CD14-positive monocyte (primary cell): ENCODE data around the gene SPAG17. TPM values are rescaled to one million over a fixed set of nuclear protein-coding genes. Genes with fewer than 3 reads are reported as not detected.

Source experiments
- DNase-seq, 3 donors: peaks; one replicate each; pipeline ENCODE4 v3.0.0-alpha.2; 2011 to 2022
- H2AFZ ChIP-seq: 2 replicates; pipeline ENCODE4 v1.6.0; 2012; ENCODE audit warnings: mild to moderate bottlenecking, low read depth, low read length, inconsistent platforms; ENCODE audit not compliant: insufficient read depth, poor library complexity, severe bottlenecking
- H3K27ac ChIP-seq, 2 donors: 1 replicate in 1 of 2; 2 replicates in 1 of 2; pipeline ENCODE4 v1.5.1; 2012 to 2013; ENCODE audit warnings: low read length in 2 of 2, control low read depth in 1 of 2, inconsistent platforms in 1 of 2, low read depth in 1 of 2, mild to moderate bottlenecking in 1 of 2
- H3K27me3 ChIP-seq, 2 donors: one replicate each; pipeline versions ENCODE4 v1.6.0 to v1.6.1; 2011 to 2013; ENCODE audit warnings: low read length in 2 of 2; ENCODE audit not compliant: control insufficient read depth in 2 of 2, insufficient read depth in 2 of 2
- H3K36me3 ChIP-seq, 2 donors: replicated peaks in 1 of 2; 1 replicate in 1 of 2; 2 replicates in 1 of 2; pipeline versions ENCODE4 v1.5.1 to v1.6.1; 2012 to 2013; ENCODE audit warnings: low read length in 2 of 2, control low read depth in 1 of 2, inconsistent platforms in 1 of 2, mild to moderate bottlenecking in 1 of 2; ENCODE audit not compliant: insufficient read depth in 2 of 2, control insufficient read depth in 1 of 2
- H3K4me1 ChIP-seq, 2 donors: 1 replicate in 1 of 2; 2 replicates in 1 of 2; pipeline versions ENCODE4 v1.5.1 to v1.6.1; 2012 to 2013; ENCODE audit warnings: low read length in 2 of 2, control low read depth in 1 of 2, inconsistent platforms in 1 of 2, mild to moderate bottlenecking in 1 of 2, moderate library complexity in 1 of 2; ENCODE audit not compliant: insufficient read depth in 2 of 2, control insufficient read depth in 1 of 2
- H3K4me2 ChIP-seq: replicated peaks from 2 replicates; pipeline ENCODE3; 2012; ENCODE audit warnings: low read length, moderate library complexity, mild to moderate bottlenecking; ENCODE audit not compliant: poor library complexity, severe bottlenecking; ENCODE audit errors: extremely low read depth
- H3K4me3 ChIP-seq, 3 experiments: fragments of 200-600 bp in 1 of 3; sonication (generic) in 1 of 3; replicated peaks in 1 of 3; 1 replicate in 2 of 3; 2 replicates in 1 of 3; pipeline ENCODE4 v1.5.1; 2011 to 2013; ENCODE audit warnings: low read length in 3 of 3, mild to moderate bottlenecking in 3 of 3, control low read depth in 2 of 3, low read depth in 2 of 3, inconsistent platforms in 1 of 3, moderate library complexity in 1 of 3
- H3K79me2 ChIP-seq: 2 replicates; pipeline ENCODE4 v1.6.0; 2012; ENCODE audit warnings: mild to moderate bottlenecking, control low read depth, inconsistent platforms, low read length, moderate library complexity; ENCODE audit not compliant: insufficient read depth
- H3K9ac ChIP-seq: 2 replicates; pipeline ENCODE4 v1.6.0; 2017; ENCODE audit warnings: low read length, mild to moderate bottlenecking; ENCODE audit not compliant: insufficient read depth, poor library complexity, severe bottlenecking
- H3K9me3 ChIP-seq, 2 donors: replicated peaks in 1 of 2; 1 replicate in 1 of 2; 2 replicates in 1 of 2; pipeline versions ENCODE4 v1.5.1 to v1.6.1; 2012 to 2013; ENCODE audit warnings: low read length in 2 of 2, control low read depth in 1 of 2; ENCODE audit not compliant: control insufficient read depth in 1 of 2, insufficient read depth in 1 of 2
- H4K20me1 ChIP-seq: 2 replicates; pipeline ENCODE4 v1.6.0; 2012; ENCODE audit warnings: mild to moderate bottlenecking, low read length, control low read depth, moderate library complexity; ENCODE audit not compliant: insufficient read depth
- H3K27ac Mint-ChIP-seq, 7 donors: one replicate each; pipeline ENCODE4 v1.8.0; 2020; ENCODE audit warnings: mild to moderate bottlenecking in 7 of 7, mixed read lengths in 7 of 7, moderate library complexity in 6 of 7, inconsistent platforms in 2 of 7
- H3K27me3 Mint-ChIP-seq, 3 donors: one replicate each; pipeline ENCODE4 v1.8.0; 2021 to 2022; ENCODE audit warnings: low read depth in 3 of 3, mild to moderate bottlenecking in 3 of 3, mixed read lengths in 3 of 3, moderate library complexity in 3 of 3, inconsistent platforms in 1 of 3
- H3K36me3 Mint-ChIP-seq, 2 donors: one replicate each; pipeline ENCODE4 v1.8.0; 2020; ENCODE audit warnings: mixed read lengths in 2 of 2, inconsistent platforms in 1 of 2, mild to moderate bottlenecking in 1 of 2
- H3K4me1 Mint-ChIP-seq: one replicate; pipeline ENCODE4 v1.8.0; 2020; ENCODE audit warnings: mild to moderate bottlenecking, mixed read lengths
- H3K4me3 Mint-ChIP-seq, 2 donors: one replicate each; pipeline ENCODE4 v1.8.0; 2020; ENCODE audit warnings: mild to moderate bottlenecking in 2 of 2, mixed read lengths in 2 of 2, moderate library complexity in 1 of 2
- H3K9me3 Mint-ChIP-seq, 7 donors: one replicate each; pipeline ENCODE4 v1.8.0; 2020 to 2022; ENCODE audit warnings: mixed read lengths in 7 of 7, mild to moderate bottlenecking in 6 of 7, moderate library complexity in 6 of 7, inconsistent platforms in 2 of 7
- CTCF ChIP-seq: fragments of 200-600 bp; IDR thresholded peaks from one replicate; pipeline ENCODE4 v1.8.0; 2022; ENCODE audit warnings: antibody characterized with exemption, mild to moderate bottlenecking
- WGBS: methylation state at CpG from one replicate; pipeline ENCODE4 v1.1.5; 2013; ENCODE audit warnings: missing lambda C conversion rate; ENCODE audit not compliant: insufficient coverage; 5-methylcytosine and 5-hydroxymethylcytosine counted together
- intact Hi-C, 2 donors: fragments of 100-400 bp; cut with micrococcal nuclease; formaldehyde crosslinking; loops; one replicate each; pipeline versions ENCODE4 v1.15.0 to v1.15.1; 2023
- polyA plus RNA-seq, 3 donors: library from polyadenylated mRNA; depleted of rRNA in 1 of 3; unstranded in 2 of 3; stranded (reverse) in 1 of 3; fragments of 300-500 nt in 2 of 3; fragments of >200 nt in 1 of 3; fragmentation: Illumina TruSeq in 2 of 3; gene quantifications; 1 replicate in 2 of 3; 2 replicates in 1 of 3; pipeline ENCODE4 v1.2.3, GENCODE V29; 2012 to 2021

The SPAG17 gene
- polyA plus RNA-seq, 3 donors = 0.26 to 0.87 (median 0.68) TPM

GRCh38 chr1:118204648-118205047 is 19.6 kb upstream of the SPAG17 start:
- TF ChIP-seq CTCF = no peak
- Histone ChIP-seq H3K4me3 (no peak overlapping the region), H3K79me2 (no peaks in the 10 kb centered on the region), H3K4me2 (no peak overlapping the region), H3K9me3 (no peaks in the 10 kb centered on the region), H2AFZ (no peak overlapping the region), H3K27me3 (no peaks in the 10 kb centered on the region), H3K36me3 (no peaks in the 10 kb centered on the region), H4K20me1 (no peaks in the 10 kb centered on the region), H3K9ac (no peak overlapping the region), H3K4me1 (no peaks in the 10 kb centered on the region), H3K27ac (no peak overlapping the region)
- Mint-ChIP-seq H3K4me1 (no peaks in the 10 kb centered on the region), H3K36me3 (no peaks in the 10 kb centered on the region), H3K27ac (no peak overlapping the region), H3K4me3 (no peak overlapping the region), H3K9me3 (peaks cover 0 to 4% (median 0%) of the 10 kb centered on the region in 7 donors), H3K27me3 (no peaks in the 10 kb centered on the region)
- intact Hi-C loops = no loop called here
- no peak for DNase-seq

GRCh38 chr1:118204105-118204504 is 19.1 kb upstream of the SPAG17 start:
- no peaks in the 10 kb centered on the region for H3K27me3 ChIP-seq
- WGBS = no CpG with 5 or more reads among the region's 3 CpGs
- no peaks in the 10 kb centered on the region for H3K79me2 ChIP-seq
- H3K4me3 ChIP-seq = no peak overlapping the region
- H3K27ac Mint-ChIP-seq = no peak overlapping the region
- H3K36me3 Mint-ChIP-seq = no peaks in the 10 kb centered on the region
- no peak overlapping the region for H3K4me3 Mint-ChIP-seq
- no peaks in the 10 kb centered on the region for H3K36me3 ChIP-seq
- H3K9me3 Mint-ChIP-seq = peaks cover 0 to 4% (median 0%) of the 10 kb centered on the region in 7 donors
- no peak overlapping the region for H3K9ac ChIP-seq
- H3K27me3 Mint-ChIP-seq = no peaks in the 10 kb centered on the region
- TF ChIP-seq CTCF = no peak
- H3K9me3 ChIP-seq = no peaks in the 10 kb centered on the region
- no peak for DNase-seq
- H4K20me1 ChIP-seq = no peaks in the 10 kb centered on the region
- no peaks in the 10 kb centered on the region for H3K4me1 ChIP-seq
- no peak overlapping the region for H3K4me2 ChIP-seq
- H3K27ac ChIP-seq = no peak overlapping the region
- H3K4me1 Mint-ChIP-seq = no peaks in the 10 kb centered on the region
- intact Hi-C loops = no loop called here
- H2AFZ ChIP-seq = no peak overlapping the region
